DOHH2 (cell line): ENCODE results near the gene ATG16L1.

Experiments used
- CTCF ChIP-seq: fragments of 200-600 bp; sonication (generic); IDR thresholded peaks from one replicate; pipeline ENCODE4 v1.5.1; 2014; ENCODE audit warnings: antibody characterized with exemption, mild to moderate bottlenecking, low read depth, low read length; ENCODE audit not compliant: poor library complexity, severe bottlenecking
- EZH2phosphoT487 ChIP-seq: fragments of 200-600 bp; sonication (generic); IDR thresholded peaks from 2 replicates; pipeline ENCODE4 v1.6.1; 2017; ENCODE audit warnings: borderline replicate concordance, mild to moderate bottlenecking, antibody characterized with exemption, low read length, moderate library complexity, mixed read lengths

GRCh38 chr2:233290051-233290845 is 38.8 kb downstream of the ATG16L1 start:
- no peak for TF ChIP-seq CTCF
- no peak for TF ChIP-seq EZH2phosphoT487
